ENCODE data around the gene ANTXR2.

GRCh38 chr4:79922011-79922410, 151.0 kb downstream of the ANTXR2 start:
- TF ChIP-seq POLR2A (IDR thresholded peaks at IDR 0.05; ENCODE audit: low read depth, low read length), result no peak
- TF ChIP-seq EZH2 (IDR thresholded peaks at IDR 0.05; ENCODE audit: borderline replicate concordance, low read depth, low read length, severe bottlenecking), result no peak
- TF ChIP-seq, protein P1, sequence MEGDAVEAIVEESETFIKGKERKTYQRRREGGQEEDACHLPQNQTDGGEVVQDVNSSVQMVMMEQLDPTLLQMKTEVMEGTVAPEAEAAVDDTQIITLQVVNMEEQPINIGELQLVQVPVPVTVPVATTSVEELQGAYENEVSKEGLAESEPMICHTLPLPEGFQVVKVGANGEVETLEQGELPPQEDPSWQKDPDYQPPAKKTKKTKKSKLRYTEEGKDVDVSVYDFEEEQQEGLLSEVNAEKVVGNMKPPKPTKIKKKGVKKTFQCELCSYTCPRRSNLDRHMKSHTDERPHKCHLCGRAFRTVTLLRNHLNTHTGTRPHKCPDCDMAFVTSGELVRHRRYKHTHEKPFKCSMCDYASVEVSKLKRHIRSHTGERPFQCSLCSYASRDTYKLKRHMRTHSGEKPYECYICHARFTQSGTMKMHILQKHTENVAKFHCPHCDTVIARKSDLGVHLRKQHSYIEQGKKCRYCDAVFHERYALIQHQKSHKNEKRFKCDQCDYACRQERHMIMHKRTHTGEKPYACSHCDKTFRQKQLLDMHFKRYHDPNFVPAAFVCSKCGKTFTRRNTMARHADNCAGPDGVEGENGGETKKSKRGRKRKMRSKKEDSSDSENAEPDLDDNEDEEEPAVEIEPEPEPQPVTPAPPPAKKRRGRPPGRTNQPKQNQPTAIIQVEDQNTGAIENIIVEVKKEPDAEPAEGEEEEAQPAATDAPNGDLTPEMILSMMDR (IDR thresholded peaks at IDR 0.05; ENCODE audit: extremely low read depth in 1 of 2, insufficient read depth in 1 of 2, low read depth in 1 of 2, low read length in 2 of 2), result no peak
- no peak for TF ChIP-seq MYC (IDR thresholded peaks at IDR 0.05; ENCODE audit: low read depth, low read length)
- no peak for TF ChIP-seq POLR2AphosphoS5 (IDR thresholded peaks at IDR 0.05; ENCODE audit: insufficient read depth, low read depth, low read length)
- TF ChIP-seq, protein P2, sequence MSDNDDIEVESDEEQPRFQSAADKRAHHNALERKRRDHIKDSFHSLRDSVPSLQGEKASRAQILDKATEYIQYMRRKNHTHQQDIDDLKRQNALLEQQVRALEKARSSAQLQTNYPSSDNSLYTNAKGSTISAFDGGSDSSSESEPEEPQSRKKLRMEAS (IDR thresholded peaks at IDR 0.05; ENCODE audit: insufficient read depth, insufficient read length), result no peak
- TF ChIP-seq GATA2 (IDR thresholded peaks at IDR 0.05; ENCODE audit: insufficient read depth, insufficient read length, low read depth, low read length), result no peak
- no peak for TF ChIP-seq FOS (IDR thresholded peaks at IDR 0.05; ENCODE audit: borderline replicate concordance, insufficient read depth, low read length)
- no peak for TF ChIP-seq JUN (IDR thresholded peaks at IDR 0.05; ENCODE audit: borderline replicate concordance, insufficient read depth, insufficient read length, low read depth)

Measured in endothelial cell of umbilical vein (primary cell).